ENCODE data around the gene HBZ. TPM values are rescaled to one million over a fixed set of nuclear protein-coding genes. Genes with fewer than 3 reads are reported as not detected.

HBZ gene
- polyA plus RNA-seq, 5 donors, result 0.69 to 6.9 (median 4.8) TPM

Other genes with a start within 250 kb of the HBZ start
- 10 to 100 TPM in 3 of 5 donors, 1 to 10 TPM in 2; 9.0 to 13.7 (median 10.6) TPM for gene POLR3K, start 99.0 kb upstream of the HBZ start, polyA plus RNA-seq (ENCODE audit: insufficient read depth in 1 of 5, insufficient read length in 5 of 5, low replicate concordance in 1 of 5)
- gene SNRNP25, start 98.8 kb upstream of the HBZ start, polyA plus RNA-seq (ENCODE audit: insufficient read depth in 1 of 5, insufficient read length in 5 of 5, low replicate concordance in 1 of 5), result 10 to 100 TPM; 35.8 to 57.7 (median 37.3) TPM
- 10 to 100 TPM; 32.1 to 48.2 (median 43.1) TPM for gene RHBDF1, start 80.0 kb upstream of the HBZ start, polyA plus RNA-seq (ENCODE audit: insufficient read depth in 1 of 5, insufficient read length in 5 of 5, low replicate concordance in 1 of 5)
- gene MPG, start 74.4 kb upstream of the HBZ start, polyA plus RNA-seq (ENCODE audit: insufficient read depth in 1 of 5, insufficient read length in 5 of 5, low replicate concordance in 1 of 5), result 10 to 100 TPM; 19.5 to 50.8 (median 26.3) TPM
- gene NPRL3, start 14.0 kb upstream of the HBZ start, polyA plus RNA-seq (ENCODE audit: insufficient read depth in 1 of 5, insufficient read length in 5 of 5, low replicate concordance in 1 of 5), result 10 to 100 TPM; 26.8 to 37.3 (median 30.2) TPM
- gene HBM, start 13.3 kb downstream of the HBZ start, polyA plus RNA-seq (ENCODE audit: insufficient read depth in 1 of 5, insufficient read length in 5 of 5, low replicate concordance in 1 of 5), result 10 to 100 TPM in 2 of 5 donors, 1 to 10 TPM in 3; 2.4 to 19.6 (median 7.0) TPM
- 1,000 to 10,000 TPM; 1,399 to 4,244 (median 2,803) TPM for gene HBA2, start 20.2 kb downstream of the HBZ start, polyA plus RNA-seq (ENCODE audit: insufficient read depth in 1 of 5, insufficient read length in 5 of 5, low replicate concordance in 1 of 5)
- gene HBA1, start 24.0 kb downstream of the HBZ start, polyA plus RNA-seq (ENCODE audit: insufficient read depth in 1 of 5, insufficient read length in 5 of 5, low replicate concordance in 1 of 5), result 1,000 to 10,000 TPM in 4 of 5 donors, 100 to 1,000 TPM in 1; 605 to 2,429 (median 1,859) TPM
- gene HBQ1, start 27.8 kb downstream of the HBZ start, polyA plus RNA-seq (ENCODE audit: insufficient read depth in 1 of 5, insufficient read length in 5 of 5, low replicate concordance in 1 of 5), result 1 to 10 TPM in 3 of 5 donors, under 1 TPM in 2; 0.36 to 1.9 (median 1.1) TPM
- gene LUC7L, start 76.8 kb downstream of the HBZ start, polyA plus RNA-seq (ENCODE audit: insufficient read depth in 1 of 5, insufficient read length in 5 of 5, low replicate concordance in 1 of 5), result 100 to 1,000 TPM; 121 to 164 (median 135) TPM
- 10 to 100 TPM; 43.7 to 60.7 (median 49.0) TPM for gene FAM234A, start 82.2 kb downstream of the HBZ start, polyA plus RNA-seq (ENCODE audit: insufficient read depth in 1 of 5, insufficient read length in 5 of 5, low replicate concordance in 1 of 5)
- 1 to 10 TPM; 2.0 to 5.4 (median 4.8) TPM for gene RGS11, start 123.3 kb downstream of the HBZ start, polyA plus RNA-seq (ENCODE audit: insufficient read depth in 1 of 5, insufficient read length in 5 of 5, low replicate concordance in 1 of 5)
- 1 to 10 TPM in 2 of 5 donors, under 1 TPM in 3; 0.33 to 2.4 (median 0.69) TPM for gene ARHGDIG, start 127.9 kb downstream of the HBZ start, polyA plus RNA-seq (ENCODE audit: insufficient read depth in 1 of 5, insufficient read length in 5 of 5, low replicate concordance in 1 of 5)
- under 1 TPM; 0.25 to 0.99 (median 0.49) TPM for gene PDIA2, start 130.5 kb downstream of the HBZ start, polyA plus RNA-seq (ENCODE audit: insufficient read depth in 1 of 5, insufficient read length in 5 of 5, low replicate concordance in 1 of 5)
- gene AXIN1, start 200.1 kb downstream of the HBZ start, polyA plus RNA-seq (ENCODE audit: insufficient read depth in 1 of 5, insufficient read length in 5 of 5, low replicate concordance in 1 of 5), result 10 to 100 TPM; 12.0 to 23.1 (median 17.7) TPM
- 10 to 100 TPM; 44.1 to 67.7 (median 48.7) TPM for gene MRPL28, start 217.9 kb downstream of the HBZ start, polyA plus RNA-seq (ENCODE audit: insufficient read depth in 1 of 5, insufficient read length in 5 of 5, low replicate concordance in 1 of 5)
- gene PGAP6, start 229.3 kb downstream of the HBZ start, polyA plus RNA-seq (ENCODE audit: insufficient read depth in 1 of 5, insufficient read length in 5 of 5, low replicate concordance in 1 of 5), result 10 to 100 TPM; 32.5 to 52.5 (median 37.7) TPM
- 100 to 1,000 TPM; 155 to 247 (median 168) TPM for gene NME4, start 244.6 kb downstream of the HBZ start, polyA plus RNA-seq (ENCODE audit: insufficient read depth in 1 of 5, insufficient read length in 5 of 5, low replicate concordance in 1 of 5)
- gene DECR2, start 249.2 kb downstream of the HBZ start, polyA plus RNA-seq (ENCODE audit: insufficient read depth in 1 of 5, insufficient read length in 5 of 5, low replicate concordance in 1 of 5), result 10 to 100 TPM in 3 of 5 donors, 1 to 10 TPM in 2; 7.9 to 27.0 (median 14.4) TPM